ENCODE data around the gene PNMA1.

PNMA1 gene

GRCh38 chr14:73713803-73714655, at the start of gene PNMA1:
TSS of gene PNMA1 (minus strand) at chr14:73714384. CDS start at chr14:73713639, 745 bp downstream.
- H3K36me3 ChIP-seq (ENCODE audit: control insufficient read depth, insufficient read depth, low read length): no peaks in the 10 kb centered on the region
- H3K27me3 ChIP-seq (ENCODE audit: control insufficient read depth, insufficient read depth, low read length): no peaks in the 10 kb centered on the region
- peak within 1 kb of the TSS; percentile 67 for H3K9ac ChIP-seq (ENCODE audit: low read length)
- peaks cover 28% of the 10 kb centered on the region for H3K4me1 ChIP-seq (ENCODE audit: control insufficient read depth, insufficient read depth, low read length)
- H3K4me3 ChIP-seq (ENCODE audit: low read length): peak within 1 kb of the TSS; percentile 72
- H3K27ac ChIP-seq (ENCODE audit: low read depth, low read length): peak within 1 kb of the TSS; percentile 96

- no peak overlapping the region for H3K4me3 ChIP-seq (ENCODE audit: low read length)
- H3K9ac ChIP-seq (ENCODE audit: low read length): no peak overlapping the region
- H3K27ac ChIP-seq (ENCODE audit: low read depth, low read length): no peak overlapping the region
- no peaks in the 10 kb centered on the region for H3K36me3 ChIP-seq (ENCODE audit: control insufficient read depth, insufficient read depth, low read length)
- no peaks in the 10 kb centered on the region for H3K27me3 ChIP-seq (ENCODE audit: control insufficient read depth, insufficient read depth, low read length)
- peaks cover 50% of the 10 kb centered on the region for H3K4me1 ChIP-seq (ENCODE audit: control insufficient read depth, insufficient read depth, low read length)
These were observed 49.2 kb upstream of the PNMA1 start for GRCh38 chr14:73763396-73763795.

- Histone ChIP-seq H3K9ac (ENCODE audit: low read length) (no peak overlapping the region), H3K27me3 (ENCODE audit: control insufficient read depth, insufficient read depth, low read length) (no peaks in the 10 kb centered on the region), H3K4me1 (ENCODE audit: control insufficient read depth, insufficient read depth, low read length) (peaks cover 59% of the 10 kb centered on the region), H3K36me3 (ENCODE audit: control insufficient read depth, insufficient read depth, low read length) (no peaks in the 10 kb centered on the region), H3K27ac (ENCODE audit: low read depth, low read length) (peak overlapping the region; percentile 86), H3K4me3 (ENCODE audit: low read length) (peak overlapping the region; percentile 25)
These were observed 48.2 kb upstream of the PNMA1 start for GRCh38 chr14:73762375-73762822.

- peak overlapping the region; percentile 14 for H3K4me3 ChIP-seq (ENCODE audit: low read length)
- no peaks in the 10 kb centered on the region for H3K27me3 ChIP-seq (ENCODE audit: control insufficient read depth, insufficient read depth, low read length)
These were observed 47.6 kb upstream of the PNMA1 start for GRCh38 chr14:73761618-73762355.

GRCh38 chr14:73760598-73761586, 46.7 kb upstream of the PNMA1 start:
- peak overlapping the region; percentile 49 for H3K9ac ChIP-seq (ENCODE audit: low read length)
- no peaks in the 10 kb centered on the region for H3K27me3 ChIP-seq (ENCODE audit: control insufficient read depth, insufficient read depth, low read length)
- peak overlapping the region; percentile 87 for H3K4me3 ChIP-seq (ENCODE audit: low read length)
- H3K27ac ChIP-seq (ENCODE audit: low read depth, low read length): peak overlapping the region; percentile 86
- peaks cover 69% of the 10 kb centered on the region for H3K4me1 ChIP-seq (ENCODE audit: control insufficient read depth, insufficient read depth, low read length)
- no peaks in the 10 kb centered on the region for H3K36me3 ChIP-seq (ENCODE audit: control insufficient read depth, insufficient read depth, low read length)

More at GRCh38 chr14:73761618-73762355, 47.6 kb upstream of the PNMA1 start:
- no peak overlapping the region for H3K9ac ChIP-seq (ENCODE audit: low read length)
- H3K4me1 ChIP-seq (ENCODE audit: control insufficient read depth, insufficient read depth, low read length): peaks cover 62% of the 10 kb centered on the region
- H3K36me3 ChIP-seq (ENCODE audit: control insufficient read depth, insufficient read depth, low read length): no peaks in the 10 kb centered on the region
- H3K27ac ChIP-seq (ENCODE audit: low read depth, low read length): peak overlapping the region; percentile 86

GRCh38 chr14:73759714-73760597, 45.8 kb upstream of the PNMA1 start:
- H3K4me1 ChIP-seq (ENCODE audit: control insufficient read depth, insufficient read depth, low read length): peaks cover 69% of the 10 kb centered on the region
- H3K4me3 ChIP-seq (ENCODE audit: low read length): peak overlapping the region; percentile 87
- peak overlapping the region; percentile 86 for H3K27ac ChIP-seq (ENCODE audit: low read depth, low read length)
- H3K36me3 ChIP-seq (ENCODE audit: control insufficient read depth, insufficient read depth, low read length): no peaks in the 10 kb centered on the region
- H3K27me3 ChIP-seq (ENCODE audit: control insufficient read depth, insufficient read depth, low read length): no peaks in the 10 kb centered on the region
- H3K9ac ChIP-seq (ENCODE audit: low read length): peak overlapping the region; percentile 57

GRCh38 chr14:73759183-73759713, 45.1 kb upstream of the PNMA1 start:
- no peaks in the 10 kb centered on the region for H3K27me3 ChIP-seq (ENCODE audit: control insufficient read depth, insufficient read depth, low read length)
- peak overlapping the region; percentile 70 for H3K9ac ChIP-seq (ENCODE audit: low read length)
- H3K36me3 ChIP-seq (ENCODE audit: control insufficient read depth, insufficient read depth, low read length): no peaks in the 10 kb centered on the region
- H3K27ac ChIP-seq (ENCODE audit: low read depth, low read length): peak overlapping the region; percentile 86
- H3K4me1 ChIP-seq (ENCODE audit: control insufficient read depth, insufficient read depth, low read length): peaks cover 71% of the 10 kb centered on the region
- H3K4me3 ChIP-seq (ENCODE audit: low read length): peak overlapping the region; percentile 87

GRCh38 chr14:73758392-73759182, 44.4 kb upstream of the PNMA1 start:
- peak overlapping the region; percentile 86 for H3K27ac ChIP-seq (ENCODE audit: low read depth, low read length)
- no peaks in the 10 kb centered on the region for H3K36me3 ChIP-seq (ENCODE audit: control insufficient read depth, insufficient read depth, low read length)
- peak overlapping the region; percentile 70 for H3K9ac ChIP-seq (ENCODE audit: low read length)
- H3K27me3 ChIP-seq (ENCODE audit: control insufficient read depth, insufficient read depth, low read length): no peaks in the 10 kb centered on the region
- peak overlapping the region; percentile 87 for H3K4me3 ChIP-seq (ENCODE audit: low read length)
- H3K4me1 ChIP-seq (ENCODE audit: control insufficient read depth, insufficient read depth, low read length): peaks cover 76% of the 10 kb centered on the region

GRCh38 chr14:73757876-73758391, 43.8 kb upstream of the PNMA1 start:
- peak overlapping the region; percentile 86 for H3K27ac ChIP-seq (ENCODE audit: low read depth, low read length)
- H3K4me1 ChIP-seq (ENCODE audit: control insufficient read depth, insufficient read depth, low read length): peaks cover 76% of the 10 kb centered on the region
- peak overlapping the region; percentile 70 for H3K9ac ChIP-seq (ENCODE audit: low read length)
- no peaks in the 10 kb centered on the region for H3K27me3 ChIP-seq (ENCODE audit: control insufficient read depth, insufficient read depth, low read length)
- no peaks in the 10 kb centered on the region for H3K36me3 ChIP-seq (ENCODE audit: control insufficient read depth, insufficient read depth, low read length)
- peak overlapping the region; percentile 87 for H3K4me3 ChIP-seq (ENCODE audit: low read length)

GRCh38 chr14:73757381-73757780, 43.2 kb upstream of the PNMA1 start:
- Histone ChIP-seq H3K9ac (ENCODE audit: low read length) (no peak overlapping the region), H3K4me1 (ENCODE audit: control insufficient read depth, insufficient read depth, low read length) (peaks cover 76% of the 10 kb centered on the region), H3K4me3 (ENCODE audit: low read length) (peak overlapping the region; percentile 87), H3K27me3 (ENCODE audit: control insufficient read depth, insufficient read depth, low read length) (no peaks in the 10 kb centered on the region), H3K27ac (ENCODE audit: low read depth, low read length) (peak overlapping the region; percentile 86), H3K36me3 (ENCODE audit: control insufficient read depth, insufficient read depth, low read length) (no peaks in the 10 kb centered on the region)
